ENCODE results near the gene TSPAN9. TPM values are rescaled to one million over a fixed set of nuclear protein-coding genes. Genes with fewer than 3 reads are reported as not detected.

Gene TSPAN9
- total and polyA plus RNA-seq, 2 donors from 2014 or later = 62.4 to 81.6 TPM

GRCh38 chr12:3213768-3214167, 136.6 kb downstream of the TSPAN9 start:
- intact Hi-C loops (cut with DNase I) = no loop called here
- no peak overlapping the region for H3K4me3 ChIP-seq (ENCODE audit: low read length in 3 of 3)
- H3K9ac ChIP-seq (ENCODE audit: low read length in 3 of 3) = no peak overlapping the region
- DNase-seq (no peak), FAIRE-seq (no peak)
- peaks cover 0 to 12% (median 0%) of the 10 kb centered on the region in 3 donors for H3K36me3 ChIP-seq (ENCODE audit: control insufficient read depth in 2 of 3, insufficient read depth in 3 of 3, low read length in 3 of 3)
- TF ChIP-seq, protein P1, sequence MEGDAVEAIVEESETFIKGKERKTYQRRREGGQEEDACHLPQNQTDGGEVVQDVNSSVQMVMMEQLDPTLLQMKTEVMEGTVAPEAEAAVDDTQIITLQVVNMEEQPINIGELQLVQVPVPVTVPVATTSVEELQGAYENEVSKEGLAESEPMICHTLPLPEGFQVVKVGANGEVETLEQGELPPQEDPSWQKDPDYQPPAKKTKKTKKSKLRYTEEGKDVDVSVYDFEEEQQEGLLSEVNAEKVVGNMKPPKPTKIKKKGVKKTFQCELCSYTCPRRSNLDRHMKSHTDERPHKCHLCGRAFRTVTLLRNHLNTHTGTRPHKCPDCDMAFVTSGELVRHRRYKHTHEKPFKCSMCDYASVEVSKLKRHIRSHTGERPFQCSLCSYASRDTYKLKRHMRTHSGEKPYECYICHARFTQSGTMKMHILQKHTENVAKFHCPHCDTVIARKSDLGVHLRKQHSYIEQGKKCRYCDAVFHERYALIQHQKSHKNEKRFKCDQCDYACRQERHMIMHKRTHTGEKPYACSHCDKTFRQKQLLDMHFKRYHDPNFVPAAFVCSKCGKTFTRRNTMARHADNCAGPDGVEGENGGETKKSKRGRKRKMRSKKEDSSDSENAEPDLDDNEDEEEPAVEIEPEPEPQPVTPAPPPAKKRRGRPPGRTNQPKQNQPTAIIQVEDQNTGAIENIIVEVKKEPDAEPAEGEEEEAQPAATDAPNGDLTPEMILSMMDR (IDR thresholded peaks at IDR 0.05; ENCODE audit: borderline replicate concordance, extremely low read depth, insufficient read depth) = no peak
- no peaks in the 10 kb centered on the region for H3K9me3 ChIP-seq (ENCODE audit: control insufficient read depth in 2 of 3, insufficient read depth in 1 of 3, low read length in 3 of 3)
- no peaks in the 10 kb centered on the region for H3K27me3 ChIP-seq (ENCODE audit: control insufficient read depth, insufficient read depth, low read length)
- peaks cover 0 to 8% (median 8%) of the 10 kb centered on the region in 3 donors for H3K4me1 ChIP-seq (ENCODE audit: control insufficient read depth in 2 of 3, insufficient read depth in 2 of 3, low read depth in 1 of 3, low read length in 3 of 3)
- H3K27ac ChIP-seq (ENCODE audit: low read depth in 2 of 2, low read length in 2 of 2) = no peak overlapping the region

GRCh38 chr12:3214526-3215365, 137.6 kb downstream of the TSPAN9 start:
- intact Hi-C loops (cut with DNase I) = no loop called here

GRCh38 chr12:3215410-3215975, 138.3 kb downstream of the TSPAN9 start:
- FAIRE-seq (no peak), DNase-seq (no peak)
- TF ChIP-seq, protein P1 (IDR thresholded peaks at IDR 0.05; ENCODE audit: borderline replicate concordance, extremely low read depth, insufficient read depth) = no peak
- peaks cover 0 to 12% (median 0%) of the 10 kb centered on the region in 3 donors for H3K36me3 ChIP-seq (ENCODE audit: control insufficient read depth in 2 of 3, insufficient read depth in 3 of 3, low read length in 3 of 3)
- intact Hi-C loops (cut with DNase I) = no loop called here
- H3K9me3 ChIP-seq (ENCODE audit: control insufficient read depth in 2 of 3, insufficient read depth in 1 of 3, low read length in 3 of 3) = no peaks in the 10 kb centered on the region
- H3K27me3 ChIP-seq (ENCODE audit: control insufficient read depth, insufficient read depth, low read length) = no peaks in the 10 kb centered on the region
- no peak overlapping the region for H3K9ac ChIP-seq (ENCODE audit: low read length in 3 of 3)
- no peak overlapping the region for H3K4me3 ChIP-seq (ENCODE audit: low read length in 3 of 3)
- no peak overlapping the region for H3K27ac ChIP-seq (ENCODE audit: low read depth in 2 of 2, low read length in 2 of 2)
- H3K4me1 ChIP-seq (ENCODE audit: control insufficient read depth in 2 of 3, insufficient read depth in 2 of 3, low read depth in 1 of 3, low read length in 3 of 3) = peaks cover 0 to 16% (median 16%) of the 10 kb centered on the region in 3 donors

More at GRCh38 chr12:3214526-3215365, 137.6 kb downstream of the TSPAN9 start:
- Histone ChIP-seq H3K36me3 (ENCODE audit: control insufficient read depth in 2 of 3, insufficient read depth in 3 of 3, low read length in 3 of 3) (peaks cover 0 to 12% (median 0%) of the 10 kb centered on the region in 3 donors), H3K4me3 (ENCODE audit: low read length in 3 of 3) (no peak overlapping the region), H3K27ac (ENCODE audit: low read depth in 2 of 2, low read length in 2 of 2) (no peak overlapping the region), H3K9ac (ENCODE audit: low read length in 3 of 3) (no peak overlapping the region), H3K4me1 (ENCODE audit: control insufficient read depth in 2 of 3, insufficient read depth in 2 of 3, low read depth in 1 of 3, low read length in 3 of 3) (peaks cover 0 to 16% (median 14%) of the 10 kb centered on the region in 3 donors), H3K27me3 (ENCODE audit: control insufficient read depth, insufficient read depth, low read length) (no peaks in the 10 kb centered on the region), H3K9me3 (ENCODE audit: control insufficient read depth in 2 of 3, insufficient read depth in 1 of 3, low read length in 3 of 3) (no peaks in the 10 kb centered on the region)
- TF ChIP-seq, protein P1 (IDR thresholded peaks at IDR 0.05; ENCODE audit: borderline replicate concordance, extremely low read depth, insufficient read depth) = peak; percentile 22
- FAIRE-seq (no peak), DNase-seq (peak in 1 of 5 donors; percentile 50)
